HL-60 (cell line): ENCODE data around the gene IFRD1.

Source experiments
- CTCF ChIP-seq: IDR thresholded peaks from one replicate; pipeline ENCODE4 v1.5.1; 2011; ENCODE audit warnings: low read length, control low read depth, inconsistent platforms; ENCODE audit not compliant: insufficient read depth
- POLR2AphosphoS5 ChIP-seq: IDR thresholded peaks from 2 replicates; pipeline ENCODE4 v1.6.1; 2012; ENCODE audit warnings: low read depth
- SPI1 ChIP-seq: IDR thresholded peaks from 2 replicates; pipeline ENCODE4 v1.6.1; 2012; ENCODE audit warnings: low read depth, mild to moderate bottlenecking, borderline replicate concordance

DNA sequence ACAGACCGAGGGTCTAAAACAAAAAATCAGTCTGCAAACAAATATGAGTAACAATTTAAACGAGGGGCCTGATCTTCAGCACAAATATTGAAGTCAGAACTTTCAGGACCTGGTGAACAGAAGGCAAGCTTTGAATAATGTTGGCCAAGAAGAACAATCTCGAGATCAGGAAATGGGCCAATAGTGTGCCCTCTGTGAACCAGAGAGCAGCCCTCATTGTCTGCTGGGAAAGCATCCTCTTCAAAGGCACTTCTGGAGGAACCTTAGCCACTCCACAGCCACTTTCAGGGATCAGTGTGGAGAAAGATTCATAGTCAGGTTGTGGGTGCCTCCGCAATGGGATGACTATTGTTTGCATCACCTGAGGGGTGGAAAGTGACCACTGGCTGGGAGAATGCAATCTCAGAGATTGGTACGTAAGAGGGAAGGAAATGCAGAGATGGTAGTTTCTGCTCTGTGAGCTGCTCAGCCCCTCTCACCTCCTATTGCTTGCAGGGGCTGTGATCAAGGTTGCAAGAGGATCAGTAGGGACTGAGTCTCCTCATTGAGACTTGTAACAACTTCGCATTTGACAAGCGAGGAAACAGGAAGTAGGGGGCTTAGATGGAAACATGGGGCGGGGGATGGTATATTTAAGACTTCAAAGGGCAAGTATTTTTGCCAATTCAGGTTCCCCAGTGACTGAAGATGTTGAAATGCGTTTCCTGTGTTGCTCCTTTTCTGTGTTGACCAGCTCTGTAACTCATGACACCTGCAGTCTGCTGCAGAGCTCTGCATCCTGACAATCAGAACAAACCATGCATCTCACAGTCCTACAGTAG lies 28.4 kb upstream of the IFRD1 start:
- no peak for TF ChIP-seq CTCF
- 0 out of 2 replicates have a peak, but pooled peaks have one; percentile 41 for TF ChIP-seq POLR2AphosphoS5
- TF ChIP-seq SPI1: peak; percentile 55; the same call in 1 of the 2 replicates
